Upper lobe of left lung (tissue), 6 donors: ENCODE measurements around the gene IFIT3. TPM values are rescaled to one million over a fixed set of nuclear protein-coding genes. Genes with fewer than 3 reads are reported as not detected.

Experiments used
- ATAC-seq, 2 donors: fragments of 200-7000 bp; cut with Tn5 transposase; one replicate each; pipeline ENCODE4 v1.9.1; 2022; ENCODE audit warnings: mild to moderate bottlenecking in 2 of 2, moderate library complexity in 2 of 2; ENCODE audit not compliant: low FRiP score in 2 of 2
- DNase-seq, 2 donors: peaks; one replicate each; pipeline ENCODE4 v3.0.0-alpha.2; 2019 to 2020
- H3K27ac ChIP-seq, 4 donors: fragments of 200-600 bp; sonication (generic); one replicate each; pipeline ENCODE4 v1.5.1; 2016 to 2019
- H3K27me3 ChIP-seq, 4 donors: fragments of 200-600 bp; sonication (generic); one replicate each; pipeline ENCODE4 v1.5.1; 2017 to 2019
- H3K36me3 ChIP-seq, 4 donors: fragments of 200-600 bp; sonication (generic); one replicate each; pipeline ENCODE4 v1.5.1; 2016 to 2019
- H3K4me1 ChIP-seq, 4 donors: fragments of 200-600 bp; sonication (generic); one replicate each; pipeline ENCODE4 v1.5.1; 2018 to 2019
- H3K4me3 ChIP-seq, 4 donors: fragments of 200-600 bp; sonication (generic); one replicate each; pipeline ENCODE4 v1.5.1; 2017 to 2019; ENCODE audit warnings: mild to moderate bottlenecking in 2 of 4, moderate library complexity in 1 of 4
- H3K9me3 ChIP-seq, 4 donors: fragments of 200-600 bp; sonication (generic); one replicate each; pipeline ENCODE4 v1.5.1; 2018 to 2019
- EP300 ChIP-seq, 4 donors: sonication (generic); formaldehyde crosslinking; IDR thresholded peaks; one replicate each; pipeline ENCODE4 v1.5.1; 2017; ENCODE audit warnings: antibody characterized with exemption in 4 of 4, control low read depth in 2 of 4
- POLR2A ChIP-seq, 4 donors: fragments of 450-650 bp; IDR thresholded peaks; one replicate each; pipeline ENCODE4 v1.5.1; 2016 to 2017; ENCODE audit warnings: antibody characterized with exemption in 4 of 4, mild to moderate bottlenecking in 2 of 4
- POLR2AphosphoS5 ChIP-seq, 2 donors: sonication (generic); formaldehyde crosslinking; IDR thresholded peaks; one replicate each; pipeline ENCODE4 v1.5.1; 2017; ENCODE audit warnings: antibody characterized with exemption in 2 of 2
- WGBS, 2 donors: methylation state at CpG; one replicate each; pipeline ENCODE4 v1.1.5; 2017 to 2018; 5-methylcytosine and 5-hydroxymethylcytosine counted together
- total RNA-seq, 6 donors: library from RNA; depleted of rRNA in 4 of 6; stranded (reverse); fragments of >200 nt in 4 of 6; gene quantifications; one replicate each; pipeline versions ENCODE4 v1.1.0 to v1.2.1, GENCODE V29; 2016 to 2021
- TF ChIP-seq, protein P1 (sequence below), 6 experiments: fragments of 450-650 bp in 4 of 6; fragments of 200-600 bp in 2 of 6; sonication (generic) in 2 of 6; IDR thresholded peaks; one replicate each; pipeline ENCODE4 v1.5.1; 2016 to 2019; ENCODE audit warnings: antibody characterized with exemption in 6 of 6
- donor health status: DM: no; HTN: no; CAD: no; lungs with moderate emphysema.
- donor health status: DM: no; HTN: yes; CAD: no; lungs with severe emphysema.

The IFIT3 gene
- total RNA-seq, 6 donors from 2014 or later, result 27.2 to 81.9 (median 33.8) TPM

DNA sequence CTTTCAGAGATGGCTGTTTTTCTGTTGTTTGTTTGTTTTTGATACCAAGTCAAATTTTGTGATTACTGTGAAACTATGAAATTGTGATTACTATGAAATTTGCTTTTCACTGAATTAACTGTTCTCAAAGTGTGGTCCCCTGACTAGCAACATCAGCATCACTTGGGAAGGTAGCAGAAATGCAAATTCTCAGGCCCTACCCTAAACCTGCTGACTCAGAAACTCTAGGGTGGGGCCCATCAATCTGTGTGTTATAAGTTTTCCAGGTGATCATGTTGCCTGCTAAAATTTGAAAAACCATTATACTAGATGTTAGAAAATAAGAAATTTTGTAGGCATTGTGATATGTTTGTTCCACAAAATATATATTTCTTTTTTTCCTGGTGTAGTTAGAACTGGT lies 51.3 kb downstream of the IFIT3 start:
- H3K9me3 ChIP-seq, result no peaks in the 10 kb centered on the region
- no peaks in the 10 kb centered on the region for H3K36me3 ChIP-seq
- H3K4me1 ChIP-seq, result peaks cover 9 to 12% (median 11%) of the 10 kb centered on the region in 4 donors
- no peaks in the 10 kb centered on the region for H3K27me3 ChIP-seq
- no peak overlapping the region for H3K4me3 ChIP-seq
- no peak overlapping the region for H3K27ac ChIP-seq
- ATAC-seq (no peak), DNase-seq (no peak)
- TF ChIP-seq EP300 (IDR thresholded peaks at IDR 0.05) (no peak), POLR2AphosphoS5 (IDR thresholded peaks at IDR 0.05) (no peak), POLR2A (IDR thresholded peaks at IDR 0.05) (no peak)
- TF ChIP-seq, protein P1, sequence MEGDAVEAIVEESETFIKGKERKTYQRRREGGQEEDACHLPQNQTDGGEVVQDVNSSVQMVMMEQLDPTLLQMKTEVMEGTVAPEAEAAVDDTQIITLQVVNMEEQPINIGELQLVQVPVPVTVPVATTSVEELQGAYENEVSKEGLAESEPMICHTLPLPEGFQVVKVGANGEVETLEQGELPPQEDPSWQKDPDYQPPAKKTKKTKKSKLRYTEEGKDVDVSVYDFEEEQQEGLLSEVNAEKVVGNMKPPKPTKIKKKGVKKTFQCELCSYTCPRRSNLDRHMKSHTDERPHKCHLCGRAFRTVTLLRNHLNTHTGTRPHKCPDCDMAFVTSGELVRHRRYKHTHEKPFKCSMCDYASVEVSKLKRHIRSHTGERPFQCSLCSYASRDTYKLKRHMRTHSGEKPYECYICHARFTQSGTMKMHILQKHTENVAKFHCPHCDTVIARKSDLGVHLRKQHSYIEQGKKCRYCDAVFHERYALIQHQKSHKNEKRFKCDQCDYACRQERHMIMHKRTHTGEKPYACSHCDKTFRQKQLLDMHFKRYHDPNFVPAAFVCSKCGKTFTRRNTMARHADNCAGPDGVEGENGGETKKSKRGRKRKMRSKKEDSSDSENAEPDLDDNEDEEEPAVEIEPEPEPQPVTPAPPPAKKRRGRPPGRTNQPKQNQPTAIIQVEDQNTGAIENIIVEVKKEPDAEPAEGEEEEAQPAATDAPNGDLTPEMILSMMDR (IDR thresholded peaks at IDR 0.05), result no peak

DNA sequence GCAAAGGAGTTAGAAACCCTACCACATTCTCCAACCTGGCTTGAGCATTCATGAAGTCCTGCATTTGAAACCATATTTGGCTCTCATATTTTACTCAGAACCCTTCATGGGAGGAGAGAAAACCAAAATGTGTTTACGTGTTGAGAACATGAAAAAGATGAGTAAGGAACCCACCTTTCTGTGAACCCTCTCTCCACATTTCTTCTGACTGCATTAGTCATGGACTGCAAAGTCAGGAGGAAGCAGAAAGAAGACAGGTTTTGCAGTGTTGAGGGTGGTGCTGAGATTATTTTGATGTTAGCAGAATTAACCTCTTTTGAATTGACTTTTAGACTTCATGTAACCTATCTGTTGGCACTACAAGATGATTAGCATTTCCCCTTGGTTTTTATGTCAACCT lies 55.0 kb downstream of the IFIT3 start:
- DNase-seq (no peak), ATAC-seq (no peak)
- H3K36me3 ChIP-seq, result no peaks in the 10 kb centered on the region
- peaks cover 0 to 3% (median 0%) of the 10 kb centered on the region in 4 donors for H3K4me1 ChIP-seq
- no peaks in the 10 kb centered on the region for H3K9me3 ChIP-seq
- 86 to 90% methylated on average over 1 of the region's 1 CpG for WGBS, 2 donors
- TF ChIP-seq, protein P1 (IDR thresholded peaks at IDR 0.05), result no peak
- no peak for TF ChIP-seq EP300 (IDR thresholded peaks at IDR 0.05)
- TF ChIP-seq POLR2AphosphoS5 (IDR thresholded peaks at IDR 0.05), result no peak
- no peak for TF ChIP-seq POLR2A (IDR thresholded peaks at IDR 0.05)
- no peak overlapping the region for H3K27ac ChIP-seq
- no peaks in the 10 kb centered on the region for H3K27me3 ChIP-seq
- H3K4me3 ChIP-seq, result no peak overlapping the region

DNA sequence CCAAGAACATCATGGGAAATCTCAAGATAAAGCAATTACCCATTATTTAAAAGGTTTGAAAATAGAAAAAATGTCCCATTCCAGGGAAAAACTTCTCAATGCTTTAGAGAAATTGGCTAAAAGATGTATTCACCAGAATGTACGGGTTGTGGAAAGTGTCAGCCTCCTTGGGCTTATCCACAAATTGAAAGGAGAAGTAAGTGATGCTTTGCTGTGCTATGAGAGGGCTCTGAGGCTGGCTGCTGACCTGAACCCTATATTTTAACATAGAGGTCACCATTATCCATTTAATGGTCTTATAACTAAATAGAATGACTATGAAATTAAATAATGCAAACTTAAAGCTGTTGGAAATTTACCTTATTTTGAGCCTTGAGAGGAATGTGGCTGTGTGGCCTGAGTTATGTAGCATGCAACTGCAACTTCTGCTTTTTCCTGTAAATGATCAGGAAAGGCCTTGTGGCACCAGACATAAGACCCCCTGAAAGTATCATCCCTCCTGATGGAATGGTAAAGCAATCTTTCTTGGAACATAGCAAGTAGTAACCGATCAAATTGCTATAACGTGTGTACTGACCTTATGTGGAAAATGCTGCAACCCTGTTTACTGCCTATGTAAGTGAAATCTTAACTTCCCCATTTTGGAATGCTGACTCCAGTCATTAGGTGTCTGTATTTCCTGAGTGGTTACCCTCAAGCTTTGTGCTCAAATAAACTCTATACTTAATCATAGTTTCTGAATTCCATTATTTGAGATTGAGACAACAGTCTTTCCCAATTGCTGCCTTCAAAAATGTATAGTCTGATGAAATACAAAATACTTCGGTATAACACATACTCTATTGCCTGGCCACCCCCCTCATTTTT lies 56.9 kb downstream of the IFIT3 start:
- Histone ChIP-seq H3K36me3 (no peaks in the 10 kb centered on the region), H3K4me1 (peaks cover 0 to 3% (median 0%) of the 10 kb centered on the region in 4 donors), H3K4me3 (no peak overlapping the region), H3K27me3 (no peaks in the 10 kb centered on the region), H3K9me3 (no peaks in the 10 kb centered on the region), H3K27ac (no peak overlapping the region)
- DNase-seq, result no peak
- 55 to 63% methylated on average over 4 of the region's 4 CpGs for WGBS, 2 donors
- TF ChIP-seq, protein P1 (IDR thresholded peaks at IDR 0.05), result no peak
- no peak for TF ChIP-seq EP300 (IDR thresholded peaks at IDR 0.05)
- no peak for TF ChIP-seq POLR2AphosphoS5 (IDR thresholded peaks at IDR 0.05)
- TF ChIP-seq POLR2A (IDR thresholded peaks at IDR 0.05), result no peak
- peak in 1 of 2 donors; percentile 82 for ATAC-seq

DNA sequence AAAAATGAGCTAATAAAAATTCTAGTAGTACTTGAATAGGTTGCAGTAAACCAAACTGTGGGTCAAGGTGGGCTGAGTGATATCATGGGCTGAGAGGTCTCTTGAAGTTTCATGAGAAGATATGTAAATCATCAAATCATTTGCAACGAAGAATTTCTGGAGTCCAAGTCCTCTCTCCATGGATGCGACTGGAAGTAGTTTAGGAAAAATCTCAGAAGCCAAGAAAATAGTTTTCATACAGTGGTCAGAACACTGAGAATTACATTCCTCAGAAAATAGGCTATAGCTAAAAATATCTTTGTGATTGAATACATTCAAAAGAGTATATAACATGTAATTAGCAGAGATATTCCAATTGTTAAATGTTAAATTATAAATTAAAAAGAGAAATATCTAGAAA lies 61.0 kb downstream of the IFIT3 start:
- DNase-seq (no peak), ATAC-seq (no peak)
- H3K36me3 ChIP-seq, result no peaks in the 10 kb centered on the region
- H3K4me3 ChIP-seq, result no peak overlapping the region
- no peaks in the 10 kb centered on the region for H3K27me3 ChIP-seq
- no peak overlapping the region for H3K27ac ChIP-seq
- WGBS, 2 donors, result 84 to 86% methylated on average over 2 of the region's 2 CpGs
- no peaks in the 10 kb centered on the region for H3K9me3 ChIP-seq
- H3K4me1 ChIP-seq, result peaks cover 19 to 26% (median 20%) of the 10 kb centered on the region in 4 donors
- TF ChIP-seq EP300 (IDR thresholded peaks at IDR 0.05) (no peak), POLR2AphosphoS5 (IDR thresholded peaks at IDR 0.05) (no peak), POLR2A (IDR thresholded peaks at IDR 0.05) (no peak)
- TF ChIP-seq, protein P1 (IDR thresholded peaks at IDR 0.05), result no peak

DNA sequence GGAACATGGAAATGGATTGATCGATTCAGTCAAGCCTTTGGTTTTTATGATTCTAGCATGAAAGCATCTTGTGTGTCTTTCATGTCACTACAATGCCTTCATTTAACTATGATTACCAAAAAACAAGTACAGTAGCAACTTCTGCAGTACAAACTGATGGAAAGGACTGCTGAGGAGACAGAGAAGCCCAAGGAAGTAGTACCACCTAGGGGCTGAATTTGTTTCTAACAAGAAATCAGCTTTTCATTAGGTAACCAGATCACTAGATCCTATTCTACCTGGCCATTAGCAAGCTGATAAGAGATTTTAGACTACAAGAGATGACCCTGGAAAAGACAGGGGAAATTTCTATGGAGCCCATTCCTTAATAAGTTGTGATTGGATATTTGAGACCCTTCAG lies 61.5 kb downstream of the IFIT3 start:
- H3K36me3 ChIP-seq, result no peaks in the 10 kb centered on the region
- DNase-seq, result no peak
- H3K9me3 ChIP-seq, result no peaks in the 10 kb centered on the region
- no peak for TF ChIP-seq POLR2AphosphoS5 (IDR thresholded peaks at IDR 0.05)
- TF ChIP-seq POLR2A (IDR thresholded peaks at IDR 0.05), result no peak
- TF ChIP-seq, protein P1 (IDR thresholded peaks at IDR 0.05), result peak in 3 of 6 experiments; percentile 17 to 39 (median 20)
- no peak for ATAC-seq
- H3K27ac ChIP-seq, result no peak overlapping the region
- peaks cover 21 to 31% (median 24%) of the 10 kb centered on the region in 4 donors for H3K4me1 ChIP-seq
- H3K4me3 ChIP-seq, result no peak overlapping the region
- 90% methylated on average over 1 of the region's 1 CpG for WGBS, 2 donors
- no peaks in the 10 kb centered on the region for H3K27me3 ChIP-seq
